DMS 273 treated with DMSO at 0.1 percent for 48 hours (cell line): ENCODE results near the gene ZNF382.

Experiments used
- DNase-seq: peaks from one replicate; lab custom pipeline; 2025; lab: John Stamatoyannopoulos, UW

Gene ZNF382

DNA sequence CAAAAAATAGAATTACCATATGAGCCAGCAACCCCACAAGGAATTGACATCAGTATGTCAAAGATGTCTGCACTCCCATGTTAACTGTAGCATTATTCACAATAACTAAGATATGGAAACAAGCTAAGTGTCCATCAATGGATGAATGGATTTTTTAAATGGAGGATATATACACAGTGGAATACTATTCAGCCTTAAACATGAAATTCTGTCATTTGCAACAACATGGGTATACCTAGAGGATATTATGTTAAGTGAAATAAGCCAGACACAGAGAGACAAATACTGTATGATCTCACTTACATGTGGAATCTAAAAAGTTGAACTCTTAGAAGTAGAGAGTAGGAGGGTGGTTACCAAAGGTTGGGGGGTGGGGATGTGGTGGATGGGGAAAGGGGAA is 74.3 kb downstream of the ZNF382 start:
- no peak for DNase-seq
